DND-41 (cell line): ENCODE results near the gene CHTF18.

Experiments used
- CTCF ChIP-seq: IDR thresholded peaks from 2 replicates; pipeline ENCODE4 v1.5.1; 2012; ENCODE audit warnings: borderline replicate concordance, low read length, moderate library complexity, mild to moderate bottlenecking; ENCODE audit not compliant: poor library complexity, severe bottlenecking; ENCODE audit errors: extremely low read depth
- EZH2 ChIP-seq: IDR thresholded peaks from 3 replicates; pipeline ENCODE4 v1.6.1; 2012; ENCODE audit warnings: borderline replicate concordance, low read depth, mild to moderate bottlenecking, moderate library complexity, low read length, inconsistent platforms; ENCODE audit not compliant: severe bottlenecking

GRCh38 chr16:841455-842060, 53.1 kb downstream of the CHTF18 start:
- no peak for TF ChIP-seq CTCF
- TF ChIP-seq EZH2 = no peak
